Smooth muscle cell (in vitro differentiated cells): Measurements from ENCODE around the gene LIPE. TPM values are rescaled to one million over a fixed set of nuclear protein-coding genes. Genes with fewer than 3 reads are reported as not detected.

Experiments
- DNase-seq: peaks from one replicate; lab custom pipeline; 2025; ENCODE audit not compliant: unreplicated experiment; lab: John Stamatoyannopoulos, UW
- H2AFZ ChIP-seq: fragments of 200-600 bp; sonication (generic); 2 replicates; pipeline ENCODE4 v1.6.0; 2016; ENCODE audit warnings: antibody characterized with exemption, low read depth, mild to moderate bottlenecking
- H3F3A ChIP-seq: fragments of 200-600 bp; sonication (generic); 2 replicates; pipeline ENCODE4 v1.6.0; 2017; ENCODE audit warnings: antibody characterized with exemption, low read depth
- H3K27ac ChIP-seq: fragments of 200-600 bp; sonication (generic); 2 replicates; pipeline ENCODE4 v1.5.1; 2016; ENCODE audit warnings: low read depth, mild to moderate bottlenecking
- H3K27me3 ChIP-seq: fragments of 200-600 bp; sonication (generic); 2 replicates; pipeline ENCODE4 v1.6.1; 2016; ENCODE audit warnings: low read depth, mild to moderate bottlenecking
- H3K36me3 ChIP-seq: fragments of 200-600 bp; sonication (generic); 2 replicates; pipeline ENCODE4 v1.5.1; 2016; ENCODE audit warnings: low read depth
- H3K4me1 ChIP-seq: fragments of 200-600 bp; sonication (generic); 2 replicates; pipeline ENCODE4 v1.5.1; 2016; ENCODE audit warnings: low read depth
- H3K4me2 ChIP-seq: fragments of 200-600 bp; sonication (generic); 2 replicates; pipeline ENCODE4 v1.6.0; 2016; ENCODE audit warnings: mild to moderate bottlenecking
- H3K4me3 ChIP-seq: fragments of 200-600 bp; sonication (generic); 2 replicates; pipeline ENCODE4 v1.5.1; 2016; ENCODE audit warnings: mild to moderate bottlenecking
- H3K79me2 ChIP-seq: fragments of 200-600 bp; sonication (generic); 2 replicates; pipeline ENCODE4 v1.6.0; 2016; ENCODE audit warnings: low read depth, mild to moderate bottlenecking
- H3K9ac ChIP-seq: fragments of 200-600 bp; sonication (generic); 2 replicates; pipeline ENCODE4 v1.6.0; 2016; ENCODE audit warnings: low read depth
- H3K9me3 ChIP-seq: fragments of 200-600 bp; sonication (generic); replicated peaks from 2 replicates; pipeline ENCODE4 v1.5.1; 2016; ENCODE audit warnings: low read depth
- H4K20me1 ChIP-seq: fragments of 200-600 bp; sonication (generic); 2 replicates; pipeline ENCODE4 v1.6.0; 2016; ENCODE audit warnings: low read depth
- WGBS: methylation state at CpG from one replicate; pipeline ENCODE4 v1.1.7; 2016; ENCODE audit warnings: low lambda C conversion rate; 5-methylcytosine and 5-hydroxymethylcytosine counted together
- polyA plus RNA-seq: library from polyadenylated mRNA; unstranded; fragments of >200 nt; fragmentation: Nextera tagmentation; extraction: Ambion mirVana; gene quantifications from 2 replicates; pipeline ENCODE4 v1.2.1, GENCODE V29; 2016
- total RNA-seq: library from RNA; depleted of rRNA; stranded (reverse); fragments of >200 nt; gene quantifications from 2 replicates; pipeline ENCODE4 v1.2.3, GENCODE V29; 2014
- TF ChIP-seq, protein P1 (sequence below): fragments of 200-600 bp; sonication (generic); IDR thresholded peaks from 2 replicates; pipeline ENCODE4 v1.5.1; 2017; ENCODE audit warnings: borderline replicate concordance, mild to moderate bottlenecking, antibody characterized with exemption; ENCODE audit not compliant: insufficient read depth, poor library complexity, severe bottlenecking

LIPE gene
- total and polyA plus RNA-seq, 2 experiments from 2014 or later = 8.4 to 9.2 TPM

GRCh38 chr19:42376177-42376555, 51.0 kb downstream of the LIPE start:
- 97% methylated on average over 17 of the region's 17 CpGs for WGBS
- Histone ChIP-seq H3K36me3 (no peaks in the 10 kb centered on the region), H3K9ac (no peak overlapping the region), H3K4me3 (no peak overlapping the region), H3K27me3 (no peaks in the 10 kb centered on the region), H3K27ac (no peak overlapping the region), H3K4me1 (no peaks in the 10 kb centered on the region), H2AFZ (no peak overlapping the region), H3K4me2 (no peak overlapping the region), H3K79me2 (no peaks in the 10 kb centered on the region), H4K20me1 (no peaks in the 10 kb centered on the region), H3F3A (no peaks in the 10 kb centered on the region), H3K9me3 (no peaks in the 10 kb centered on the region)
- DNase-seq = no peak
- TF ChIP-seq, protein P1, sequence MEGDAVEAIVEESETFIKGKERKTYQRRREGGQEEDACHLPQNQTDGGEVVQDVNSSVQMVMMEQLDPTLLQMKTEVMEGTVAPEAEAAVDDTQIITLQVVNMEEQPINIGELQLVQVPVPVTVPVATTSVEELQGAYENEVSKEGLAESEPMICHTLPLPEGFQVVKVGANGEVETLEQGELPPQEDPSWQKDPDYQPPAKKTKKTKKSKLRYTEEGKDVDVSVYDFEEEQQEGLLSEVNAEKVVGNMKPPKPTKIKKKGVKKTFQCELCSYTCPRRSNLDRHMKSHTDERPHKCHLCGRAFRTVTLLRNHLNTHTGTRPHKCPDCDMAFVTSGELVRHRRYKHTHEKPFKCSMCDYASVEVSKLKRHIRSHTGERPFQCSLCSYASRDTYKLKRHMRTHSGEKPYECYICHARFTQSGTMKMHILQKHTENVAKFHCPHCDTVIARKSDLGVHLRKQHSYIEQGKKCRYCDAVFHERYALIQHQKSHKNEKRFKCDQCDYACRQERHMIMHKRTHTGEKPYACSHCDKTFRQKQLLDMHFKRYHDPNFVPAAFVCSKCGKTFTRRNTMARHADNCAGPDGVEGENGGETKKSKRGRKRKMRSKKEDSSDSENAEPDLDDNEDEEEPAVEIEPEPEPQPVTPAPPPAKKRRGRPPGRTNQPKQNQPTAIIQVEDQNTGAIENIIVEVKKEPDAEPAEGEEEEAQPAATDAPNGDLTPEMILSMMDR = no peak

GRCh38 chr19:42375415-42376176, 51.6 kb downstream of the LIPE start:
- Histone ChIP-seq H3K27ac (no peak overlapping the region), H3K27me3 (no peaks in the 10 kb centered on the region), H3K9ac (no peak overlapping the region), H3K36me3 (no peaks in the 10 kb centered on the region), H4K20me1 (no peaks in the 10 kb centered on the region), H3K4me2 (no peak overlapping the region), H3K9me3 (no peaks in the 10 kb centered on the region), H3F3A (no peaks in the 10 kb centered on the region), H2AFZ (no peak overlapping the region), H3K4me3 (no peak overlapping the region), H3K79me2 (no peaks in the 10 kb centered on the region), H3K4me1 (no peaks in the 10 kb centered on the region)
- DNase-seq = no peak
- WGBS = 96% methylated on average over 49 of the region's 54 CpGs
- TF ChIP-seq, protein P1 = no peak

DNA sequence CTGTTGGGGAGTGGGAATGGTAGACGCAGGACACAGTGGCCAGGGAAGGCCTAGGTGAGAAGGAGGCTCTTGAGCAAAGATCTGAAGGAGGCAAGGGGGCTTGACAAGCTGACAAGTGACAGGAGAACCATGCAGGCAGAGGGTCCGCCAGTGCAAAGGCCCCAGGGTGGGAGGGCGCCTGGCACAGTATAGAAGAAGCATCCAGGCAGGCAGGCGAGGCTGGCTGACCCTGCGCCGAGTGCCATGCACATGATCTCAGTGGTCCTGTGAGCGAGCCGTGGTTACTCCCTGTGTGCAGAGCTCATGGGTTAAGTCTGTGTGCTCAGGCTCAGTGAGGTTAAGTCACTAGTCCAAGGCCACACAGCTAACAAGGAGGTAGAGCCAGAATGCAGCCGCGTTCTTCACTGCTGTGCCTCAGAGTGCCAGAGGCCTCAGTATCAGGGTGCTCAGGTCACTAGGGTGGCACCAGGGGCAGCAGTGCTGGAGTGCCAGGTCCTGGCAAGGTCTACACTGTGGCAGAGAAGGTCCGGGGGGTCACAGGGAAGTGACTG, 52.3 kb downstream of the LIPE start:
- H3K4me2 ChIP-seq = no peak overlapping the region
- no peaks in the 10 kb centered on the region for H3K4me1 ChIP-seq
- no peak overlapping the region for H3K9ac ChIP-seq
- H3F3A ChIP-seq = no peaks in the 10 kb centered on the region
- no peaks in the 10 kb centered on the region for H3K27me3 ChIP-seq
- no peaks in the 10 kb centered on the region for H3K9me3 ChIP-seq
- no peak for DNase-seq
- TF ChIP-seq, protein P1 = no peak
- no peak overlapping the region for H2AFZ ChIP-seq
- H3K4me3 ChIP-seq = no peak overlapping the region
- H3K36me3 ChIP-seq = no peaks in the 10 kb centered on the region
- no peaks in the 10 kb centered on the region for H4K20me1 ChIP-seq
- H3K27ac ChIP-seq = no peak overlapping the region
- no peaks in the 10 kb centered on the region for H3K79me2 ChIP-seq
- WGBS = 98% methylated on average over 10 of the region's 11 CpGs
